GM20431 (cell line): ENCODE data around the gene MAN1A2.
"Not testable (repeated sequence)": the region's sequence is repeated elsewhere in the genome, so short reads cannot be mapped to it uniquely, and the experiment has no call there.

ENCODE experiments used
- in situ Hi-C: fragments of 300-500 bp; cut with MseI, MboI; formaldehyde crosslinking; loops from one replicate; pipeline ENCODE4 v1.15.0; 2020; ENCODE audit warnings: low sequenced_read_pairs; ENCODE audit not compliant: unreplicated experiment

Gene MAN1A2

DNA sequence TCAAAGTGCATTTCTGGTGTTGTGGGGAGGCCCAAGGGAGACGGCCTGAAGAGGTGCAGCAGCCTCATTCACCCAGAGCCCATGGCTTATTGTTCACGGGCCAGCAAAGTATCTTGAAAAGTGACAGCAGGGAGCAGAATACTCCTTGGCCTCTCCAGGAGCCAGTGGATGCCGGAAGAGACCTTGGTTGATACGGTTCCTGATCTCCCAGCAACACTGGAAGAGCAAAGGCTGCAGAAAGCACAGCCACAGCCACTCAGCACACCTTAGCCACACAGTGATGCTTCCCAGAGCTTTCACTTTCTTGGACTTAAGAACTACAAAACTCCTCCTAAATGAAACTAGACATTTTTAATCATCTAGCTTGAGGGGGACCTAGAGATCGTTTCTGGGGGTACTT, 174.3 kb downstream of the MAN1A2 start:
- in situ Hi-C loops, result no loop called here

GRCh38 chr1:117544509-117545109, 177.4 kb downstream of the MAN1A2 start:
- in situ Hi-C loops, result no loop called here

GRCh38 chr1:117546467-117546866, 179.2 kb downstream of the MAN1A2 start:
- in situ Hi-C loops, result no loop called here

DNA sequence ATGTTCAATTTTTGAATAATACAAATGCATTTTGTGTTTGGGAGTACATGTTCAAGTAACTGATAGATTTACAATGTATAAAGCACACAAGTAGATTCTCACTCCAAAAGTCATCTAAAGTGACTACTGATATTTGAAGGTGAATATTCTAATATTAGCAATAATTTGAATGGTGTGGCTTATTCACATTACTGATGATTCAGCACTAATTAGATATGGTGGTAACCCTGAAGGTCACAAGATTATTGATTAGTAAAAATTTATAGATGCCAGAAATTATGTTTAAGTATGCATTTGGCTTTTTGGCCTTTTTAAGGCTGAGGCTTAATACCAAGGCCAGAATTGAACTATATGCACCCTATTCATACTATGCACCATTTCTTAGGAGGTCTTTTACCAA, 186.2 kb downstream of the MAN1A2 start:
- in situ Hi-C loops, result no loop called here

- in situ Hi-C loops, result no loop called here
Measured at GRCh38 chr1:117555806-117556205, 188.6 kb downstream of the MAN1A2 start.

GRCh38 chr1:117556341-117556740, 189.1 kb downstream of the MAN1A2 start:
- in situ Hi-C loops, result no loop called here

DNA sequence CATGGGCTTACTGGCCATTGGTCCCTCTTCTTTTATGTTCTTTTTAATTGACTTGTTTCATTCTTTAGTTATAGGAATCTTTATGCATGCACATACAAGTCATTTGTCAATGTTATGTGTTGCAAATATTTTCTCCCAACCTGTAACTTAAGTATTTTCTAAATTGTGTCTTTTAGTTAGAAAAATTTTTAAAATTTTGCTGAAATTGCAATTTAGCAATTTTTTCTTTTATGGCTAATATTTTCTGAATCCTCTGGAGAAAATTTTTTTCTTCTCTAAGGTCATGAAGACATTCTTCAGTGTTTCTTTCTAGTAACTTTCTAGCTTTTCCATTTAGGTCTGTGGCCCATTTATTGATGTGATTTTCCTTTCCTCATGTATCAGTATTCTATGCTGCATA, 189.7 kb downstream of the MAN1A2 start:
- in situ Hi-C loops, result no loop called here

DNA sequence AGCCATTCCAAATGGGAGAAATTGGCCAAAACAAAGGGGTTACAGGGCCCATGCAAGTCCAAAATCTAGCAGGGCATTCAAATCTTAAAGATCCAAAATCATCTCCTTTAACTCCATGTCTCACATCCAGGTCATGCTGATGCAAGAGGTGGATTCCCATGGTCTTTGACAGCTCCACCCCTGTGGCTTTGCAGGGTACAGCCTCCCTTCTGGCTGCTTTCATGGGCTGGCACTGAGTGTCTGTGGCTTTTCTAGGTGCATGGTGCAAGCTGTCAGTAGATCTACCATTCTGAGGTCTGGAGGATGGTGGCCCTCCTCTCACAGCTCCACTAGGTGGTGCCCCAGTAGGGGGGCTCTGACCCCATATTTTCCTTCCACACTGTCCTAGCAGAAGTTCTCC, 191.2 kb downstream of the MAN1A2 start:
- in situ Hi-C loops, result not testable (repeated sequence)

DNA sequence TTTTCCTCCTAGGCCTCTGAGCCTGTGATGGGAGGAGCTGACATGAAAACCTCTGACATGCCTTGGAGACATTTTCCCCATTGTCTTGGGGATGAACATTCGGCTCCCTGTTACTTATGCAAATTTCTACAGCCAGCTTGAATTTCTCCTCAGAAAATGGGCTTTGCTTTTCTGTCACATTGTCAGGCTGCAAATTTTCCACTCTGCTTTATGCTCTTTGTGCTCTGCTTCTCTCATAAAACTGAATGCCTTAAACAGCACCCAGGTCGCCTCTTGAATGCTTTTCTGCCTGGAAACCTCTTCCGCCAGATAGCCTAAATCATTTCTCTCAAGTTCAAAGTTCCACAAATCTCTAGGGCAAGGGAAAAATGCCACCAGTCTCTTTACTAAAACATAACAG, 191.9 kb downstream of the MAN1A2 start:
- in situ Hi-C loops, result no loop called here

- in situ Hi-C loops, result no loop called here
Measured at GRCh38 chr1:117559985-117560384, 192.7 kb downstream of the MAN1A2 start.

DNA sequence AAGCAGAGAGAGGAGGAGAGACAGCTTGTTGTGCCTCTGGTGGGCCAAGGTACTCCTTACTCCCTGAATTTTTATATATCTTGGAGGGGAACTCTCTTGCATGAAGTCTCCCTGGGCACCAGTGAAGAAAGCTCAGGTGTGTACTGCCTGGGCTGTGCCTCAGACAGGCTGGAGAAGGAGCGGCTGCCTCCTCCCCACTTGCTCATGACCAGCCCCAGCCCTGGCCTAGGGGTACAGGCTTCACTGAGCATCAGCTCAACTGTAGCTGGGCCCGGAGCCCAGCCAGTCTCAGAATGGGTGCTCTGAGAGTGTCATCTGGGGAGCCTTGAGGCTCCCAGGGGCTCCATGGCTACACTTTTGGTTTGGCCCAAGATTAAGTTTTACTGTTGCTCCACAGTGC, 193.8 kb downstream of the MAN1A2 start:
- in situ Hi-C loops, result no loop called here

GRCh38 chr1:117561551-117561950, 194.3 kb downstream of the MAN1A2 start:
- in situ Hi-C loops, result no loop called here

GRCh38 chr1:117562581-117563491, 195.6 kb downstream of the MAN1A2 start:
- in situ Hi-C loops, result no loop called here

DNA sequence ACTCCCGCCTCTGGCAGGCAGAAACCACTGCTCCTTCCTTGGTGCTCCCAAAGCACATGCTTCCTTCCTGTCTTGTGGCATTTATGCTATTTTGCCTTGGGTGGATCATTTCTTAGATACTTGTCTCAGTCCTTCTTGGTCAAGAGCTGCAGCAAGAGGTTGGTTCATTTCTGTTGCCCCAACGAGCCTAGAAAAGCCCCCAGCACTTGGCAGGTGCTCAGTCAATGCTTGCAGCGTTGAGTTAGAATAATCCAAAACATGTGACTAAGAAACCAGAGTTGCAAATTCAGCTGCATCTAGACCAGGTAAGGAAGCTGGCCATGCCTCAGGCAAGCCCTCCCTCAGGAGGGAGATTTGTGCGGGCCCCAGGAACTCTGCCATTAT, 196.2 kb downstream of the MAN1A2 start:
- in situ Hi-C loops, result no loop called here

GRCh38 chr1:117564227-117565075, 197.2 kb downstream of the MAN1A2 start:
- in situ Hi-C loops, result no loop called here

DNA sequence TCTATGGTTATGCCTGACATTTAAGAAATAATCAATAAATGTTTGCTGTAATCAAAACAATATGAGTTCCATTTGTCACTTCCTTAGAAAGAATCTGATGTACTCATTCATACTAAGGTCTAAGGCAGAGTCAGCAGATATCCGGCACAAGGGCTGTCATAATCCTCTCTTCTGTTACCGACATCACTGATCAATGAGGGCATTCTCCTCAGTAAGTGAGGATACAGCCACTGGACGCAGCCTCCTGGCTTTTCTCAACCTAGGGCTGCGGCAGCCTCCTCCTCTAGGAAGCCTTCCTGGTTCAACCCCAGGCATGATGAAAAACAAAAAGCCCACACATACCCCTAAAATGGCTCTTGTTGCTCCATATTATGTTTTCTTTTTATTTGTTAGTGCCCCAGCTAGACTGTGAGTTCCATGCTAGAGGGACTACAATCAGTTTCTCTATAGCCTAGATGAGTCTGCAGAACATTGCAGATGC, 197.9 kb downstream of the MAN1A2 start:
- in situ Hi-C loops, result no loop called here

GRCh38 chr1:117565745-117566455, 198.7 kb downstream of the MAN1A2 start:
- in situ Hi-C loops, result no loop called here

- in situ Hi-C loops, result no loop called here
Measured at GRCh38 chr1:117566556-117566955, 199.3 kb downstream of the MAN1A2 start.

- in situ Hi-C loops, result no loop called here
Measured at GRCh38 chr1:117567435-117567834, 200.2 kb downstream of the MAN1A2 start.

DNA sequence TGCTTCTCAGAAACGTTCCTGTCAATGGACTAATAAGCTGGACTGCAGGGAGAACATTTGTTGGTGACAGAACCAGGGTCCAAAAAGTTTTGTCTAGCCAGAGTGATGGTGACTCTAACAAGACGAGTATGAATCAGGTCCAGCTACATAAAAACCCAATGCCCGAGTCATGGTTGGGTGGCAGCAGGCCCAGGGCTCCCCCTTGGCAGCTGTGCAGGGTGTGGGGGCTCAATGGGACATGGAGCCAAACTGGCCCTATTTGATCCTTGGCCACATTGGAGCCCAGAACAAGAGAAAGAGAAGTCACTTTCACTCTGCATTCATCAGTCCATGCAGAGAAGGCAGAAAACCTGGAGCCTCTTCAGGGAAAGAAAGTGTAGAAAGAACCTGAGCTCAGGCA, 200.7 kb downstream of the MAN1A2 start:
- in situ Hi-C loops, result no loop called here
